Activated T-cell treated with anti-CD3 and anti-CD28 coated beads for 48 hours (primary cell): Measurements from ENCODE around the gene ZNF226.
"Not testable (repeated sequence)": the region's sequence is repeated elsewhere in the genome, so short reads cannot be mapped to it uniquely, and the experiment has no call there.

Experiments used
- DNase-seq: peaks from one replicate; pipeline ENCODE4 v3.0.0-alpha.2; 2020; ENCODE audit warnings: low read depth

ZNF226 gene

DNA sequence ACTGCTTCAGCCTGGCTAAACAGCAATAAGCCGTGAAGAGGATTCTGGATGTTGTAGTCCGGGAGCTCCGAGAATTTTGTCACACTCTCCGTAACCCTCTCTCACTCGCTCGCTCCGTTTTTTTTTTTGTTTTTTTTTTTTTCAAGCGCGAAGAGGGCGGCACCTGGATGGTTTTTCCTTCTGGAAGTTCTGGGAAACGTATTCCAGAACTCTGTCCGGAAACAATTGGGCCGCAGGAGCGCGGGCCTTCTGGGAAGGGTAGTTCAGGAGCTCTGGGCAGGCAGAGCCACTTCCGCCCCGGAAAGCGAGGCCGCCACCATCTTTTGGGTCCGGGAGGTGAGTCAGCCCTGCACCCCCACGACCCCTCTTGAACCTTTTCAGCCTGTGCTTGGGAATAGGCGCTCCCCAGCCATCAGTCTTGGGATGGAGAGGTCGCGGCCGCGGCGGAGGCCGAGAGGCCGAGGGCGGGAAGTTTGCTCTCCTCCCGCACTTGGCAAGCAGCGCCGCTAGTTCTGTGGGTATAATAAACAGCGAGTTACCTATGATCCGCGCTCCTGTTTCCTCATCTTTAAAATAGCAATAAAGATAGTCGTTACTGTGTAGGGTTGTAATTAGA, 47.5 kb downstream of the ZNF226 start, which contains the start of gene ZNF227:
Gene ZNF227 (plus strand): TSS at position 283 of the 616 bp plus-strand sequence. CDS start 5,261 bp downstream, outside the sequence.
- DNase-seq = peak; percentile 67

DNA sequence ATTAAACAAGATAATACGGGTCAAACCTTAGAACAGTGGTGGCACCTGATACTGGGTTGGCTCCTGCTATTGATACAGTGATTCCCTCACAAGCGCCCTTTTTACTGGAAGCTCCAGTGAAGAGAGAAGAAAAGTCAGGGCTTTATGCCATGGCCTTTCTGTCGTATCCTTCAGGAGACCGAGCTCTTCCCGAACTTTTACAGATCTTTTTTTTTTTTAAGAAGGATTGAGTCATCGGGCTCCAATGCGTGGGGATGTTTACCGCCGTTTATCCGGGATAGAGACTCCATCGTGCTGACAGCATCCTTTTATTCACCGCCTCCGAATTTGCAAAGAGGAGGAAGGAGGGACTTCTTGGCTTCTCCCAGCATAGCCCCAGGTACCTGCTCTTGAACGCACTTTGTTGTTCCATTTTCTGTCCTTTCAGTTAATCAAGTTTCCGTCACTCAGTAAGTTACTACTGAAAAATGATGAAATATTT, 48.0 kb downstream of the ZNF226 start:
- no peak for DNase-seq

DNA sequence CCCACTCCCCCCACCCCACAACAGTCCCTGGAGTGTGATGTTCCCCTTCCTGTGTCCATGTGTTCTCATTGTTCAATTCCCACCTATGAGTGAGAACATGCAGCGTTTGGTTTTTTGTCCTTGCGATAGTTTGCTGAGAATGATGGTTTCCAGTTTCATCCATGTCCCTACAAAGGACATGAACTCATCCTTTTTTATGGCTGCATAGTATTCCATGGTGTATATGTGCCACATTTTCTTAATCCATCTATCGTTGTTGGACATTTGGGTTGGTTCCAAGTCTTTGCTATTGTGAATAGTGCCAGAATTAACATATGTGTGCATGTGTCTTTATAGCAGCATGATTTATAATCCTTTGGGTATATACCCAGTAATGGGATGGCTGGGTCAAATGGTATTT, 55.0 kb downstream of the ZNF226 start:
- not testable (repeated sequence) for DNase-seq

DNA sequence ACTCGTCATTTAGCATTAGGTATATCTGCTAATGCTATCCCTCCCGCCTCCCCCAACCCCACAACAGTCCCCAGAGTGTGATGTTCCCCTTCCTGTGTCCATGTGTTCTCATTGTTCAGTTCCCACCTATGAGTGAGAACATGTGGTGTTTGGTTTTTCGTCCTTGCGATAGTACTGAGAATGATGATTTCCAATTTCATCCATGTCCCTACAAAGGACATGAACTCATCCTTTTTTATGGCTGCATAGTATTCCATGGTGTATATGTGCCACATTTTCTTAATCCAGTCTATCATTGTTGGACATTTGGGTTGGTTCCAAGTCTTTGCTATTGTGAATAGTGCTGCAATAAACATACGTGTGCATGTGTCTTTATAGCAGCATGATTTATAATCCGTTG, 55.9 kb downstream of the ZNF226 start:
- DNase-seq = not testable (repeated sequence)

DNA sequence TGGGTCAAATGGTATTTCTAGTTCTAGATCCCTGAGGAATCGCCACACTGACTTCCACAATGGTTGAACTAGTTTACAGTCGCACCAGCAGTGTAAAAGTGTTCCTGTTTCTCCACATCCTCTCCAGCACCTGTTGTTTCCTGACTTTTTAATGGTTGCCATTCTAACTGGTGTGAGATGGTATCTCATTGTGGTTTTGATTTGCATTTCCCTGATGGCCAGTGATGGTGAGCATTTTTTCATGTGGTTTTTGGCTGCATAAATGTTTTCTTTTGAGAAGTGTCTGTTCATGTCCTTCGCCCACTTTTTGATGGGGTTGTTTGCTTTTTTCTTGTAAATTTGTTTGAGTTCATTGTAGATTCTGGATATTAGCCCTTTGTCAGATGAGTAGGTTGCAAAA, 56.4 kb downstream of the ZNF226 start:
- DNase-seq = not testable (repeated sequence)
